BLaER1 (cell line): Measurements from ENCODE around the gene SIK1.
"Not testable (repeated sequence)": the region's sequence is repeated elsewhere in the genome, so short reads cannot be mapped to it uniquely, and the experiment has no call there.

Source experiments
- H3K27ac ChIP-seq: shearing (Covaris generic); formaldehyde crosslinking; 2 replicates; pipeline ENCODE4 v1.8.1; 2022
- H3K27me3 ChIP-seq: shearing (Covaris generic); formaldehyde crosslinking; 2 replicates; pipeline ENCODE4 v1.8.1; 2022
- H3K36me3 ChIP-seq: shearing (Covaris generic); formaldehyde crosslinking; 2 replicates; pipeline ENCODE4 v1.8.1; 2022
- H3K4me1 ChIP-seq: shearing (Covaris generic); formaldehyde crosslinking; 2 replicates; pipeline ENCODE4 v1.8.1; 2022
- H3K4me2 ChIP-seq: shearing (Covaris generic); formaldehyde crosslinking; 2 replicates; pipeline ENCODE4 v1.8.1; 2022
- H3K4me3 ChIP-seq: shearing (Covaris generic); formaldehyde crosslinking; 2 replicates; pipeline ENCODE4 v1.8.1; 2022
- H3K9ac ChIP-seq: shearing (Covaris generic); formaldehyde crosslinking; 2 replicates; pipeline ENCODE4 v1.8.1; 2022
- H3K9me3 ChIP-seq: shearing (Covaris generic); formaldehyde crosslinking; 2 replicates; pipeline ENCODE4 v1.8.1; 2022
- H4K20me1 ChIP-seq: shearing (Covaris generic); formaldehyde crosslinking; 2 replicates; pipeline ENCODE4 v1.8.1; 2022

The SIK1 gene

GRCh38 chr21:43419475-43419874, 7.5 kb downstream of the SIK1 start:
- H3K4me1 ChIP-seq, H3K4me3 ChIP-seq, H3K36me3 ChIP-seq, H4K20me1 ChIP-seq, H3K9ac ChIP-seq, H3K4me2 ChIP-seq, H3K27ac ChIP-seq, H3K27me3 ChIP-seq, H3K9me3 ChIP-seq: not testable (repeated sequence)

- H3K9ac ChIP-seq, H3K9me3 ChIP-seq, H3K36me3 ChIP-seq, H3K27ac ChIP-seq, H4K20me1 ChIP-seq, H3K4me2 ChIP-seq, H3K27me3 ChIP-seq, H3K4me3 ChIP-seq: not testable (repeated sequence)
- peaks cover 11% of the 10 kb centered on the region for H3K4me1 ChIP-seq
These were observed 12.4 kb downstream of the SIK1 start for GRCh38 chr21:43414576-43414975.

DNA sequence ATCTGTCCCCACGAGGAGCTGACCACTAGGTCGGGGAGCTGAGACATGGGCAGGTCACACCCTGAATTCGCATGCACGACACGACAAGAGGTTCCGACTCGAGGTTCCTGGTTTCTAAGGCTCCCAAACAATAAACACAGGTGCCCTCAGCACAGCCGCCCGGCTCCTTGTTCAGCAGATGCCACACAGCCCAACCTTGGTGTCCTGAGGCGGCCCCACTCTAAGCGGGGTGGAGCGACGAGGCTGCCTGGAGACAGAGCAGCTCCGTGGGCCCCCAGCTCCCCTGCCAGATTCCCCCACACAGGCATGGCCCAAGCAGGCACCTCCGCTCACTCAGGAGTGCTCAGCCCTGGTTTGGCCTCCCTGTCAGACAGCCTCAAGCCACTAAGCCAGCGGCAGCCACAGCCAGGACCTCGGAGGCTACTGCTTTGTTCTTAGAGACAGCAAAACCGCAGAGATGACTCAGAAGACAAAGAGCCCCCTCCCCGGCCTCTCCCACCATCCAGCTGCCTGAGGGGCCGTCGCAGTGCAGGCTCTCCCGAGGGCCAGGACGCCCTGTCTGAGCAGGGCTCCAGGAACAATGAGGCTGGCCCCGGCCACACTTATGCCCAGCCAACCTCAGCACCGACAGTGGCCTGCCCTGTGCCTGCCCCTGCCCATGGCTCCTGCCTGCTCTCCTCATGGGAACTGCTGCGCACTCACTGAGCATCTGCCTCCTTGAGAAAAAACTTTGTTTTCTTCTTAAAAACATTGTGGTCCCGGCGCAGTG, 14.7 kb downstream of the SIK1 start:
- H3K36me3 ChIP-seq, H3K27me3 ChIP-seq, H3K4me3 ChIP-seq, H3K27ac ChIP-seq, H3K9me3 ChIP-seq, H3K9ac ChIP-seq, H4K20me1 ChIP-seq: not testable (repeated sequence)
- peaks cover 11% of the 10 kb centered on the region for H3K4me1 ChIP-seq
- peak overlapping the region; percentile 22; the same call in 1 of the 2 replicates for H3K4me2 ChIP-seq

GRCh38 chr21:43410456-43411068, 16.4 kb downstream of the SIK1 start:
- H3K4me3 ChIP-seq, H3K27ac ChIP-seq: not testable (repeated sequence)
- peak overlapping the region; percentile 34; the same call in 1 of the 2 replicates for H3K4me2 ChIP-seq

DNA sequence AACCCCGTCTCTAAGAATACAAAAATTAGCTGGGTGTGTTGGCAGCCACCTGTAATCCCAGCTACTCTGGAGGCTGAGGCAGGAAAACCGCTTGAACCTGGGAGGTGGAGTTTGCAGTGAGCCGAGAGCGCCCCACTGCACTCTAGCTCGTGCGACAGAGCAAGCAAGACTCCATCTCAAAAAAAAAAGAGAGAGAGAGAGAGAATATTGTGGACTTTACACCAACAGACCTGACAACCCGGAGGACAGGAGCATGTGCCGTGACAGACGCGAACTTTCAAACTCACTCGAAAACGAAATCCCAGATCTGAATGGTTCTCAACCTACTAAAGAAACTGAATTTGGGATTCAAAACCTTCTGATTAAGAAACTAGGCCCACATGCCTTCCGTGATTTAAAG, 19.8 kb downstream of the SIK1 start:
- not testable (repeated sequence) for H4K20me1 ChIP-seq, H3K4me2 ChIP-seq, H3K36me3 ChIP-seq, H3K4me3 ChIP-seq, H3K9ac ChIP-seq, H3K4me1 ChIP-seq, H3K9me3 ChIP-seq, H3K27ac ChIP-seq, H3K27me3 ChIP-seq

More at GRCh38 chr21:43410456-43411068, 16.4 kb downstream of the SIK1 start:
- H4K20me1 ChIP-seq, H3K9me3 ChIP-seq, H3K36me3 ChIP-seq, H3K27me3 ChIP-seq, H3K9ac ChIP-seq: not testable (repeated sequence)
- peaks cover 11% of the 10 kb centered on the region for H3K4me1 ChIP-seq

GRCh38 chr21:43404450-43404849, 22.5 kb downstream of the SIK1 start:
- not testable (repeated sequence) for H3K36me3 ChIP-seq, H3K4me1 ChIP-seq, H3K4me3 ChIP-seq

GRCh38 chr21:43403651-43404430, 23.1 kb downstream of the SIK1 start:
- H4K20me1 ChIP-seq, H3K4me3 ChIP-seq, H3K9me3 ChIP-seq, H3K4me2 ChIP-seq, H3K4me1 ChIP-seq, H3K27ac ChIP-seq, H3K9ac ChIP-seq, H3K27me3 ChIP-seq, H3K36me3 ChIP-seq: not testable (repeated sequence)

More at GRCh38 chr21:43404450-43404849, 22.5 kb downstream of the SIK1 start:
- H3K9ac ChIP-seq, H3K27me3 ChIP-seq, H4K20me1 ChIP-seq, H3K27ac ChIP-seq, H3K4me2 ChIP-seq, H3K9me3 ChIP-seq: not testable (repeated sequence)

GRCh38 chr21:43401125-43401524, 25.8 kb downstream of the SIK1 start:
- not testable (repeated sequence) for H4K20me1 ChIP-seq, H3K4me1 ChIP-seq, H3K27ac ChIP-seq, H3K27me3 ChIP-seq, H3K9me3 ChIP-seq, H3K36me3 ChIP-seq, H3K9ac ChIP-seq, H3K4me3 ChIP-seq, H3K4me2 ChIP-seq

DNA sequence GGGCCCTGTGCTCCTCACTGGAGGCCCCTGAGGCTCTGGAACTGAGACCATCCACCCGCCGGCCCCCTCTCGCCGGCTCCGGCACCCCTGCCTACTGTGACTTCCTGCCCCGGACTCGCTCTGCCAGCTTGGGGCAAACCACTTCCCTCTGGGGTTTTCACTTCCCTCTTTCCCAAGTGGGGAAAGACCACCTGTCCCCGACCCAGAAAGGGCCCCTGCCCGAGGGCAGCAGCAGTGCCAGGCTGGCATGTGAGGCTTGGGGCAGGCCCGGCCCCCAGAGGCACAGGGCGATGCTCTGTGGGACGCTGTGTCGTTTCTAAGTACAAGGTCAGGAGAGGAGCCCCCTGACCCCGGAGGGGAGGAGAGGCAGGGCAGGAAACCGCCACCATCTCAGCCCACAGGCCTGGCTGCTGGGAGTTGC, 27.3 kb downstream of the SIK1 start:
- H3K4me1 ChIP-seq, H3K4me3 ChIP-seq, H3K9me3 ChIP-seq, H3K27me3 ChIP-seq, H4K20me1 ChIP-seq, H3K27ac ChIP-seq, H3K36me3 ChIP-seq, H3K9ac ChIP-seq, H3K4me2 ChIP-seq: not testable (repeated sequence)

DNA sequence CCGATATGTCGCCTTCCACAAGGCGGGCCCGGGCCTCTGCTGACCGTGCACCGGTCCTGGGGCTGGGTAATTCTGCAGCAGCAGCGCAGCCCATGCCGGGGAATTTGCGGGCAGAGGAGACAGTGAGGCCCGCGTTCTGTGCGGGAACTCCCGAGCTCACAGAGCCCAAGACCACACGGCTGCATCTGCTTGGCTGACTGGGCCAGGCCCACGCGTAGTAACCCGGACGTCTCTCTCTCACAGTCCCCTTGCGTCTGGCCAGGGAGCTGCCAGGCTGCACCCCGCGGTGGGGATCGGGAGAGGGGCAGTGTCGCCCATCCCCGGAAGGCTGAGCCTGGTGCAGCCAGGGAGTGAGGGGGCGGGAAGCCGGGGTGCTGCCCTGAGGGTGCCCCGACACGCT, 27.8 kb downstream of the SIK1 start:
- H3K4me2 ChIP-seq, H4K20me1 ChIP-seq, H3K27me3 ChIP-seq, H3K9me3 ChIP-seq, H3K4me1 ChIP-seq, H3K27ac ChIP-seq, H3K4me3 ChIP-seq, H3K36me3 ChIP-seq, H3K9ac ChIP-seq: not testable (repeated sequence)

GRCh38 chr21:43398533-43398932, 28.4 kb downstream of the SIK1 start:
- H3K27ac ChIP-seq, H3K4me3 ChIP-seq, H3K9ac ChIP-seq, H4K20me1 ChIP-seq, H3K36me3 ChIP-seq, H3K4me2 ChIP-seq, H3K4me1 ChIP-seq, H3K27me3 ChIP-seq, H3K9me3 ChIP-seq: not testable (repeated sequence)

- H4K20me1 ChIP-seq, H3K4me1 ChIP-seq: not testable (repeated sequence)
These were observed 28.9 kb downstream of the SIK1 start for GRCh38 chr21:43398000-43398399.

GRCh38 chr21:43397439-43397808, 29.5 kb downstream of the SIK1 start:
- H3K27ac ChIP-seq, H3K9ac ChIP-seq, H3K36me3 ChIP-seq, H3K4me1 ChIP-seq, H4K20me1 ChIP-seq, H3K27me3 ChIP-seq, H3K4me3 ChIP-seq, H3K9me3 ChIP-seq, H3K4me2 ChIP-seq: not testable (repeated sequence)

More at GRCh38 chr21:43398000-43398399, 28.9 kb downstream of the SIK1 start:
- H3K27me3 ChIP-seq, H3K4me3 ChIP-seq, H3K4me2 ChIP-seq, H3K27ac ChIP-seq, H3K9me3 ChIP-seq, H3K9ac ChIP-seq, H3K36me3 ChIP-seq: not testable (repeated sequence)

- H3K4me1 ChIP-seq, H4K20me1 ChIP-seq, H3K9ac ChIP-seq, H3K4me2 ChIP-seq, H3K9me3 ChIP-seq, H3K4me3 ChIP-seq, H3K27ac ChIP-seq, H3K36me3 ChIP-seq, H3K27me3 ChIP-seq: not testable (repeated sequence)
These were observed 30.0 kb downstream of the SIK1 start for GRCh38 chr21:43396788-43397438.
